ENCODE data around the gene ZMAT5. TPM values are rescaled to one million over a fixed set of nuclear protein-coding genes. Genes with fewer than 3 reads are reported as not detected.

Gene ZMAT5
- total RNA-seq, 1 experiment from 2014 or later, result 24.2 TPM

DNA sequence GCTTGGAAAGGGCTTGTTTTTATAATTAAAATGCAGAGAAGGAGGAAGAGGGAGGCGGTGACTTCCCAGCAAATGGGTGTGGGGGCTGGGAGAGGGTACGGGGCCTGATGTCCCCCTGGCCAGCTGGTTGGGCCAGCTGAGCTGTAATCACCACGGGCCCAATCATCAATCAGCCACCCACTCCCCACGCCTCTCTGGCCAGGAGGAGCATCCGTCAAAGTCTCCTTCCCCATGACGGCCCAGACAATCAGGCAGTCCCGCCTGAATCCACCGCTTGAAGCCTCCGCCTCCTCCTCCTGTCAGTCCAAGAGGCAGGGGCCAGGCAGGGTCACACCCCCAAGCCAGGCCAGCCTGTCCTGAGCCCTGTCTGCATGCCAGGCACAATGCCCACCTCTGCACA, 60.3 kb downstream of the ZMAT5 start:
- Histone ChIP-seq H3F3A (ENCODE audit: low read length, unreplicated experiment) (no peaks in the 10 kb centered on the region), H3K4me2 (ENCODE audit: low read length) (no peak overlapping the region), H3K4me1 (ENCODE audit: insufficient read depth, low read length) (peaks cover 31% of the 10 kb centered on the region), H3K36me3 (ENCODE audit: low read depth, low read length) (no peaks in the 10 kb centered on the region), H3K9me3 (ENCODE audit: low read length) (no peaks in the 10 kb centered on the region), H4K20me1 (ENCODE audit: low read length) (no peaks in the 10 kb centered on the region), H3K27ac (ENCODE audit: low read length) (no peak overlapping the region), H2AFZ (ENCODE audit: low read length) (no peak overlapping the region), H3K79me2 (ENCODE audit: low read length) (no peaks in the 10 kb centered on the region), H3K9me2 (replicated peaks; ENCODE audit: low read length) (no peaks in the 10 kb centered on the region), H3K4me3 (ENCODE audit: low read length) (no peak overlapping the region), H3K27me3 (ENCODE audit: low read length) (no peaks in the 10 kb centered on the region), H3K9ac (ENCODE audit: low read length) (no peak overlapping the region)
- DNase-seq (no peak), ATAC-seq (no peak)
- intact Hi-C loops (cut with micrococcal nuclease), result loop anchor here (10.0 kb wide), 1 partner anchor 298 kb away; no protein-coding TSS in a partner anchor
- POLR2A ChIA-PET (ENCODE audit: unreplicated experiment), result no interaction called here
- TF ChIP-seq, protein P1, sequence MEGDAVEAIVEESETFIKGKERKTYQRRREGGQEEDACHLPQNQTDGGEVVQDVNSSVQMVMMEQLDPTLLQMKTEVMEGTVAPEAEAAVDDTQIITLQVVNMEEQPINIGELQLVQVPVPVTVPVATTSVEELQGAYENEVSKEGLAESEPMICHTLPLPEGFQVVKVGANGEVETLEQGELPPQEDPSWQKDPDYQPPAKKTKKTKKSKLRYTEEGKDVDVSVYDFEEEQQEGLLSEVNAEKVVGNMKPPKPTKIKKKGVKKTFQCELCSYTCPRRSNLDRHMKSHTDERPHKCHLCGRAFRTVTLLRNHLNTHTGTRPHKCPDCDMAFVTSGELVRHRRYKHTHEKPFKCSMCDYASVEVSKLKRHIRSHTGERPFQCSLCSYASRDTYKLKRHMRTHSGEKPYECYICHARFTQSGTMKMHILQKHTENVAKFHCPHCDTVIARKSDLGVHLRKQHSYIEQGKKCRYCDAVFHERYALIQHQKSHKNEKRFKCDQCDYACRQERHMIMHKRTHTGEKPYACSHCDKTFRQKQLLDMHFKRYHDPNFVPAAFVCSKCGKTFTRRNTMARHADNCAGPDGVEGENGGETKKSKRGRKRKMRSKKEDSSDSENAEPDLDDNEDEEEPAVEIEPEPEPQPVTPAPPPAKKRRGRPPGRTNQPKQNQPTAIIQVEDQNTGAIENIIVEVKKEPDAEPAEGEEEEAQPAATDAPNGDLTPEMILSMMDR (conservative IDR thresholded peaks at IDR 0.05; ENCODE audit: low read depth, low read length), result no peak
- TF ChIP-seq EZH2phosphoT487 (IDR thresholded peaks at IDR 0.05; ENCODE audit: borderline replicate concordance, low read length) (no peak), EZH2 (IDR thresholded peaks at IDR 0.05; ENCODE audit: low read length, unreplicated experiment) (no peak)
- BruUV-seq (replicated peaks), result no TSS peak
- CTCF ChIA-PET, result no interaction called here

DNA sequence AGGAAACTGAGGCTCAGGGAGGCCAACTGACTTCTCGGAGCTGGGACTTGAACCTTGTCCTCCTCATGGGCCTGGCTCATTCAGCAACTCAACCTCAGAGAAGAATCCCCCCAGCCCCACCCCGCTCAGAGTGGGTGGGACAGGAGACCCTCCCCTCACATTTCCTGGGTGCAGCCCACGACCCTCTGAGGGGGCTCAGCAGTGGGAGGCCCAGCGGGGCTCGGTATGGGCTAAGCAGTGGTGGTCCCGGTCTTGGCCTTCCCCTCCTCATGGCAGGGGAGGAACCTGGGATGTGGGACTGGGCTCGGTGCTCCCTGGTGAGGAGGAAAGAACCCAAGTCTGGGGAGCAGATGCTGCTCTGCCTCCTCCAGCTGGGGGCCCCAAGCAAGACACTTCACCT, 61.2 kb downstream of the ZMAT5 start:
- DNase-seq (no peak), ATAC-seq (no peak)
- CTCF ChIA-PET, result no interaction called here
- peaks cover 38% of the 10 kb centered on the region for H3K4me1 ChIP-seq (ENCODE audit: insufficient read depth, low read length)
- no peaks in the 10 kb centered on the region for H3K9me2 ChIP-seq (replicated peaks; ENCODE audit: low read length)
- H3K4me2 ChIP-seq (ENCODE audit: low read length), result no peak overlapping the region
- no peak overlapping the region for H3K4me3 ChIP-seq (ENCODE audit: low read length)
- no peak for TF ChIP-seq EZH2 (IDR thresholded peaks at IDR 0.05; ENCODE audit: low read length, unreplicated experiment)
- TF ChIP-seq, protein P1 (conservative IDR thresholded peaks at IDR 0.05; ENCODE audit: low read depth, low read length), result no peak
- TF ChIP-seq EZH2phosphoT487 (IDR thresholded peaks at IDR 0.05; ENCODE audit: borderline replicate concordance, low read length), result no peak
- POLR2A ChIA-PET (ENCODE audit: unreplicated experiment), result no interaction called here
- H3K36me3 ChIP-seq (ENCODE audit: low read depth, low read length), result no peaks in the 10 kb centered on the region
- H3K27me3 ChIP-seq (ENCODE audit: low read length), result no peaks in the 10 kb centered on the region
- intact Hi-C loops (cut with micrococcal nuclease), result loop anchor here (10.0 kb wide), 1 partner anchor 299 kb away; no protein-coding TSS in a partner anchor
- no peaks in the 10 kb centered on the region for H3K9me3 ChIP-seq (ENCODE audit: low read length)
- no peak overlapping the region for H3K27ac ChIP-seq (ENCODE audit: low read length)
- no peak overlapping the region for H2AFZ ChIP-seq (ENCODE audit: low read length)
- H3K9ac ChIP-seq (ENCODE audit: low read length), result no peak overlapping the region
- BruUV-seq (replicated peaks), result no TSS peak
- no peaks in the 10 kb centered on the region for H3F3A ChIP-seq (ENCODE audit: low read length, unreplicated experiment)
- H3K79me2 ChIP-seq (ENCODE audit: low read length), result no peaks in the 10 kb centered on the region
- H4K20me1 ChIP-seq (ENCODE audit: low read length), result no peaks in the 10 kb centered on the region

DNA sequence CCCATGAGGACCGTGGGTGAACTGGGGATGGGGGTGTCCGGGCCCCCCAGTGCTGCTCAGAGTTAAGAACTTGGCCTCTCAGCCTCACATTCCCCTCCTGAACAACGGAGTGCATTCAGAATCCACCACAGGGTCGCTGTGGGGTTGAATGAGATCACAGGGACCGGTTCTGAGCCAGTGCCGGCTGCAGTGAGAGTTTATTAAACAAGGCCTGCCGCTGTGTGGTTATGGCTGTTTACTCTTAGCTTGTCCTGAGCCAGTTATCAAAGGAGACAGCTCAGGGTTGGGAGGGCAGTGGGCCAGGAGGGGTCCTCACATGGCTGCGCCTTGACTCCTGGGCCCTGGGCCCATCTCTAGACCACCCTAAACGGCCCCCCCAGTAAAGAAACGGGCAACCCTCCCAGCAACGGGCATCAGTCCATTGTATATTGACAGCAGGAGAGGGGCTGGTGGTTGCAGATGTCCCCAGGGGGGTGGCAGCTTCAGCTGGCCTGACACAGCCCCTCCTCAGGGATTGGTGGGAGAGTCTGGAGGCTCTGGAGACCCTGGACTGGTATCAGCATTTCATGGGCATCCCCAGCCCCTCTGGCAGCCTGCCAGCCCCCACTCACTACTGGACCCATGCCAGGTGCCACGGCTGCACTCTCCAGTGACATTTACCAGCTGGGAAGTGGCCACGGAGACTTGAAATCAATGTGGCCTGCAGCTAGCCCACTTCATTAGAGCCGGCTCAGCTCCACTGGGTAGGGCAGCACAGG, 62.1 kb downstream of the ZMAT5 start:
- no peak overlapping the region for H3K27ac ChIP-seq (ENCODE audit: low read length)
- peaks cover 47% of the 10 kb centered on the region for H3K4me1 ChIP-seq (ENCODE audit: insufficient read depth, low read length)
- CTCF ChIA-PET, result no interaction called here
- no peaks in the 10 kb centered on the region for H4K20me1 ChIP-seq (ENCODE audit: low read length)
- H2AFZ ChIP-seq (ENCODE audit: low read length), result no peak overlapping the region
- no peaks in the 10 kb centered on the region for H3F3A ChIP-seq (ENCODE audit: low read length, unreplicated experiment)
- TF ChIP-seq, protein P1 (conservative IDR thresholded peaks at IDR 0.05; ENCODE audit: low read depth, low read length), result no peak
- no peak for TF ChIP-seq EZH2 (IDR thresholded peaks at IDR 0.05; ENCODE audit: low read length, unreplicated experiment)
- TF ChIP-seq EZH2phosphoT487 (IDR thresholded peaks at IDR 0.05; ENCODE audit: borderline replicate concordance, low read length), result no peak
- no peak overlapping the region for H3K4me3 ChIP-seq (ENCODE audit: low read length)
- H3K79me2 ChIP-seq (ENCODE audit: low read length), result no peaks in the 10 kb centered on the region
- H3K9me2 ChIP-seq (replicated peaks; ENCODE audit: low read length), result no peaks in the 10 kb centered on the region
- H3K9me3 ChIP-seq (ENCODE audit: low read length), result no peaks in the 10 kb centered on the region
- no TSS peak for BruUV-seq (replicated peaks)
- no peaks in the 10 kb centered on the region for H3K27me3 ChIP-seq (ENCODE audit: low read length)
- intact Hi-C loops (cut with micrococcal nuclease), result loop anchor here (5.0 to 10.0 kb wide), 2 partner anchors 300 to 383 kb away; no protein-coding TSS in a partner anchor
- POLR2A ChIA-PET (ENCODE audit: unreplicated experiment), result no interaction called here
- H3K36me3 ChIP-seq (ENCODE audit: low read depth, low read length), result no peaks in the 10 kb centered on the region
- H3K9ac ChIP-seq (ENCODE audit: low read length), result no peak overlapping the region
- DNase-seq (peak; percentile 60), ATAC-seq (peak; percentile 20; the same call in 1 of the 2 replicates)
- H3K4me2 ChIP-seq (ENCODE audit: low read length), result peak overlapping the region; percentile 46; the same call in 1 of the 2 replicates

Measured in PC-3 (cell line).